ENCODE data around the gene ZER1.

The ZER1 gene

DNA sequence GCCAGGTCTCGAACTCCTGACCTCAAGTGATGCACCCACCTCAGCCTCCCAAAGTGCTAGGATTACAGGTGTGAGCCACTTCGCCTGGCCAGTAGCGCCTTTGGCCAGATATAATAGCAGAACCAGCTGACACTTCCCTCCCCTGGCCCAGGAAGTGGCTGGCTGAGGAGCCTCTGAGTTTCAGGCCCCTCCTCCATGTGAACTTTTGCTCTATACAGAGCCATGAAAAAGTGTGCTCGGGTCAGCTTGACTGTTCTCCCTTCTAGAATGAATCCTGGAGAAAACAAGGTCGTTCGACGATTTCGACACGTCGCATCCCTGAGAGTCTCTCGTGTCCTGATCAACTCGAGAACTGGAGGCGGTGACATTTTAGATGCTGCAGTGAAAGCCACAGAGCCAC is 39.2 kb downstream of the ZER1 start:
- Histone ChIP-seq H3K9ac (ENCODE audit: low read length) (no peak overlapping the region), H3K36me3 (ENCODE audit: low read length) (no peaks in the 10 kb centered on the region), H3F3A (ENCODE audit: insufficient read depth) (no peaks in the 10 kb centered on the region), H3K27ac (ENCODE audit: low read depth, low read length) (no peak overlapping the region), H4K20me1 (ENCODE audit: low read depth, low read length) (no peaks in the 10 kb centered on the region), H3K9me2 (replicated peaks; ENCODE audit: insufficient read depth, low read length) (no peaks in the 10 kb centered on the region), H3K79me2 (ENCODE audit: insufficient read depth, low read length) (no peaks in the 10 kb centered on the region), H3K4me3 (ENCODE audit: insufficient read depth, low read length, poor library complexity, severe bottlenecking) (no peak overlapping the region), H3K9me3 (ENCODE audit: insufficient read depth, low read length) (no peaks in the 10 kb centered on the region), H3K4me2 (ENCODE audit: low read depth, low read length, poor library complexity, severe bottlenecking) (no peak overlapping the region), H2AFZ (ENCODE audit: low read depth, low read length, severe bottlenecking) (no peak overlapping the region), H3K27me3 (ENCODE audit: low read length) (no peaks in the 10 kb centered on the region)
- TF ChIP-seq EZH2phosphoT487 (conservative IDR thresholded peaks at IDR 0.05; ENCODE audit: low read length): no peak
- TF ChIP-seq, protein P1, sequence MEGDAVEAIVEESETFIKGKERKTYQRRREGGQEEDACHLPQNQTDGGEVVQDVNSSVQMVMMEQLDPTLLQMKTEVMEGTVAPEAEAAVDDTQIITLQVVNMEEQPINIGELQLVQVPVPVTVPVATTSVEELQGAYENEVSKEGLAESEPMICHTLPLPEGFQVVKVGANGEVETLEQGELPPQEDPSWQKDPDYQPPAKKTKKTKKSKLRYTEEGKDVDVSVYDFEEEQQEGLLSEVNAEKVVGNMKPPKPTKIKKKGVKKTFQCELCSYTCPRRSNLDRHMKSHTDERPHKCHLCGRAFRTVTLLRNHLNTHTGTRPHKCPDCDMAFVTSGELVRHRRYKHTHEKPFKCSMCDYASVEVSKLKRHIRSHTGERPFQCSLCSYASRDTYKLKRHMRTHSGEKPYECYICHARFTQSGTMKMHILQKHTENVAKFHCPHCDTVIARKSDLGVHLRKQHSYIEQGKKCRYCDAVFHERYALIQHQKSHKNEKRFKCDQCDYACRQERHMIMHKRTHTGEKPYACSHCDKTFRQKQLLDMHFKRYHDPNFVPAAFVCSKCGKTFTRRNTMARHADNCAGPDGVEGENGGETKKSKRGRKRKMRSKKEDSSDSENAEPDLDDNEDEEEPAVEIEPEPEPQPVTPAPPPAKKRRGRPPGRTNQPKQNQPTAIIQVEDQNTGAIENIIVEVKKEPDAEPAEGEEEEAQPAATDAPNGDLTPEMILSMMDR (IDR thresholded peaks at IDR 0.05; ENCODE audit: insufficient read depth, low read length, poor library complexity, severe bottlenecking): no peak

DNA sequence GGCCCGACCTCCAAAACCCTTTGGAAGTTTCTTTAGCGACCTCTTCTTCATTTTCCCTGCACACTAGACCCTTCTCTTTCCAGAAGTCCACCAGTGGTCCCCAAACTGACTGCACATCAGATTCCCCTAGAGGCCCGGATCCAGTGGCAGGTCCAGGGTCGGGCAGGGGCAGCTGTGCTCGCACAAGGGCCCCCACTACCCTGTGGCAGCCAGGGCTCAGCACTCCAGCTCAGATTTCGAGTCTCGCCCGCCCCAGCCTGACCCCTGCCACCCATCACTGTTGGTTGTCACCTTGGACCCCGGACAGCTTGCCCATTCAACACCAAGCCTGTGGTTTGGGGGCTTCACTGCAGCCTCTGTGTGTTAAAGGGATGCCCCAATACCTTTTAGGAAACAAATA is 40.0 kb downstream of the ZER1 start:
- Histone ChIP-seq H3K9me2 (replicated peaks; ENCODE audit: insufficient read depth, low read length) (no peaks in the 10 kb centered on the region), H3F3A (ENCODE audit: insufficient read depth) (no peaks in the 10 kb centered on the region), H2AFZ (ENCODE audit: low read depth, low read length, severe bottlenecking) (no peak overlapping the region), H3K27me3 (ENCODE audit: low read length) (no peaks in the 10 kb centered on the region), H3K9ac (ENCODE audit: low read length) (no peak overlapping the region), H3K79me2 (ENCODE audit: insufficient read depth, low read length) (peaks cover 7% of the 10 kb centered on the region; the same call in 1 of the 2 replicates), H3K36me3 (ENCODE audit: low read length) (no peaks in the 10 kb centered on the region), H3K9me3 (ENCODE audit: insufficient read depth, low read length) (no peaks in the 10 kb centered on the region), H3K4me3 (ENCODE audit: insufficient read depth, low read length, poor library complexity, severe bottlenecking) (no peak overlapping the region), H4K20me1 (ENCODE audit: low read depth, low read length) (no peaks in the 10 kb centered on the region), H3K4me2 (ENCODE audit: low read depth, low read length, poor library complexity, severe bottlenecking) (no peak overlapping the region), H3K27ac (ENCODE audit: low read depth, low read length) (no peak overlapping the region)
- TF ChIP-seq, protein P1 (IDR thresholded peaks at IDR 0.05; ENCODE audit: insufficient read depth, low read length, poor library complexity, severe bottlenecking): no peak
- TF ChIP-seq EZH2phosphoT487 (conservative IDR thresholded peaks at IDR 0.05; ENCODE audit: low read length): no peak

DNA sequence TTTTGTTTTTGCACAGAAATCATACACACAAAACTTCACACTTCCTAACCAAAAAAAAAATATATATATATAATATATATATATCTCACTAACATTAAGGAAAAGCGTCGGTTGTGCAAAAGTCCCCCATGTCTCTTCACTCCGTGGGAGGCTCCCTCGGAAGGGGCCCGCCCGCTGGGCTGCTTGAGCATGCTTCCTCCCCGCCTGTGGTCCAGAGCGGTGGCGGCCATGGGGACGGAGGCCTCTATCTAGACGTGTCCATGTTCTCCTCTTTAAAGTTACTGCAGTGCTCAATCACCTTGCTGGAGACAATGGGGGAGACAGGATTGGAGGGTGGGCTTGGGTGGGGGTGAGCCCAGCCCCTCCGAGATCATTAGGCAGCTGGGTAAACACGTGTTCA is 40.6 kb downstream of the ZER1 start:
- no peak overlapping the region for H3K27ac ChIP-seq (ENCODE audit: low read depth, low read length)
- H3K9me3 ChIP-seq (ENCODE audit: insufficient read depth, low read length): no peaks in the 10 kb centered on the region
- no peak overlapping the region for H3K4me3 ChIP-seq (ENCODE audit: insufficient read depth, low read length, poor library complexity, severe bottlenecking)
- no peaks in the 10 kb centered on the region for H3K27me3 ChIP-seq (ENCODE audit: low read length)
- H3K79me2 ChIP-seq (ENCODE audit: insufficient read depth, low read length): peaks cover 8% of the 10 kb centered on the region; the same call in 1 of the 2 replicates
- TF ChIP-seq EZH2phosphoT487 (conservative IDR thresholded peaks at IDR 0.05; ENCODE audit: low read length): no peak
- TF ChIP-seq, protein P1 (IDR thresholded peaks at IDR 0.05; ENCODE audit: insufficient read depth, low read length, poor library complexity, severe bottlenecking): no peak
- no peak overlapping the region for H3K9ac ChIP-seq (ENCODE audit: low read length)
- no peaks in the 10 kb centered on the region for H3F3A ChIP-seq (ENCODE audit: insufficient read depth)
- H4K20me1 ChIP-seq (ENCODE audit: low read depth, low read length): no peaks in the 10 kb centered on the region
- no peak overlapping the region for H3K4me2 ChIP-seq (ENCODE audit: low read depth, low read length, poor library complexity, severe bottlenecking)
- H3K36me3 ChIP-seq (ENCODE audit: low read length): no peaks in the 10 kb centered on the region
- no peaks in the 10 kb centered on the region for H3K9me2 ChIP-seq (replicated peaks; ENCODE audit: insufficient read depth, low read length)
- no peak overlapping the region for H2AFZ ChIP-seq (ENCODE audit: low read depth, low read length, severe bottlenecking)

All from SU-DHL-6 (cell line).